ENCODE results near the gene PRLH. TPM values are rescaled to one million over a fixed set of nuclear protein-coding genes. Genes with fewer than 3 reads are reported as not detected.
A peak's percentile ranks its signal among the peaks of the same experiment; 100 is the strongest.
"Not testable (repeated sequence)": the region's sequence is repeated elsewhere in the genome, so short reads cannot be mapped to it uniquely, and the experiment has no call there.

PRLH gene
- total RNA-seq, 2 donors from 2014 or later: not detected

- DNase-seq (no peak), ATAC-seq (replicated peaks in 1 of 2) (no peak)
- no peaks in the 10 kb centered on the region for H3K9me3 Mint-ChIP-seq
- peaks cover 19% of the 10 kb centered on the region for H3K4me1 Mint-ChIP-seq (ENCODE audit: low read depth)
- no peak overlapping the region for H3K4me3 Mint-ChIP-seq
- H3K36me3 Mint-ChIP-seq (ENCODE audit: insufficient read depth in 2 of 2): no peaks in the 10 kb centered on the region
- H3K27me3 Mint-ChIP-seq (ENCODE audit: low read depth): no peaks in the 10 kb centered on the region
- H3K27ac Mint-ChIP-seq: no peak overlapping the region
These were observed 32.3 kb downstream of the PRLH start for GRCh38 chr2:237598468-237599208.

- Mint-ChIP-seq H3K9me3 (no peaks in the 10 kb centered on the region), H3K4me3 (no peak overlapping the region), H3K4me1 (ENCODE audit: low read depth) (peaks cover 25% of the 10 kb centered on the region), H3K36me3 (ENCODE audit: insufficient read depth in 2 of 2) (no peaks in the 10 kb centered on the region), H3K27ac (no peak overlapping the region), H3K27me3 (ENCODE audit: low read depth) (no peaks in the 10 kb centered on the region)
- DNase-seq: no peak
- ATAC-seq (replicated peaks in 1 of 2): no peak
These were observed 33.2 kb downstream of the PRLH start for GRCh38 chr2:237599465-237600110.

- no peak overlapping the region for H3K4me3 Mint-ChIP-seq
- peaks cover 25% of the 10 kb centered on the region for H3K4me1 Mint-ChIP-seq (ENCODE audit: low read depth)
- ATAC-seq (replicated peaks in 1 of 2): no peak
- no peaks in the 10 kb centered on the region for H3K27me3 Mint-ChIP-seq (ENCODE audit: low read depth)
- no peak overlapping the region for H3K27ac Mint-ChIP-seq
- no peaks in the 10 kb centered on the region for H3K9me3 Mint-ChIP-seq
- no peaks in the 10 kb centered on the region for H3K36me3 Mint-ChIP-seq (ENCODE audit: insufficient read depth in 2 of 2)
- DNase-seq: no peak
These were observed 34.0 kb downstream of the PRLH start for GRCh38 chr2:237600205-237600846.

- H3K4me1 Mint-ChIP-seq (ENCODE audit: low read depth): peaks cover 25% of the 10 kb centered on the region
- no peaks in the 10 kb centered on the region for H3K36me3 Mint-ChIP-seq (ENCODE audit: insufficient read depth in 2 of 2)
- no peak overlapping the region for H3K4me3 Mint-ChIP-seq
- DNase-seq (no peak), ATAC-seq (replicated peaks in 1 of 2) (no peak)
- H3K27me3 Mint-ChIP-seq (ENCODE audit: low read depth): no peaks in the 10 kb centered on the region
- H3K27ac Mint-ChIP-seq: no peak overlapping the region
- H3K9me3 Mint-ChIP-seq: no peaks in the 10 kb centered on the region
These were observed 35.2 kb downstream of the PRLH start for GRCh38 chr2:237601453-237602116.

- H3K9me3 Mint-ChIP-seq: no peaks in the 10 kb centered on the region
- ATAC-seq (replicated peaks in 1 of 2) (no peak), DNase-seq (no peak)
- peak overlapping the region; percentile 42 for H3K27ac Mint-ChIP-seq
- no peaks in the 10 kb centered on the region for H3K36me3 Mint-ChIP-seq (ENCODE audit: insufficient read depth in 2 of 2)
- no peaks in the 10 kb centered on the region for H3K27me3 Mint-ChIP-seq (ENCODE audit: low read depth)
- no peak overlapping the region for H3K4me3 Mint-ChIP-seq
- peaks cover 25% of the 10 kb centered on the region for H3K4me1 Mint-ChIP-seq (ENCODE audit: low read depth)
These were observed 36.0 kb downstream of the PRLH start for GRCh38 chr2:237602409-237602808.

- Mint-ChIP-seq H3K27ac (peak overlapping the region; percentile 23), H3K9me3 (no peaks in the 10 kb centered on the region), H3K36me3 (ENCODE audit: insufficient read depth in 2 of 2) (no peaks in the 10 kb centered on the region), H3K4me3 (peak overlapping the region; percentile 48 to 62), H3K4me1 (ENCODE audit: low read depth) (peaks cover 25% of the 10 kb centered on the region), H3K27me3 (ENCODE audit: low read depth) (no peaks in the 10 kb centered on the region)
- no peak for ATAC-seq (replicated peaks in 1 of 2)
- DNase-seq: no peak
These were observed 36.8 kb downstream of the PRLH start for GRCh38 chr2:237603049-237603717.

- no peaks in the 10 kb centered on the region for H3K36me3 Mint-ChIP-seq (ENCODE audit: insufficient read depth in 2 of 2)
- H3K27me3 Mint-ChIP-seq (ENCODE audit: low read depth): no peaks in the 10 kb centered on the region
- peak overlapping the region; percentile 48 to 62 for H3K4me3 Mint-ChIP-seq
- DNase-seq (peak; percentile 19 to 50), ATAC-seq (replicated peaks in 1 of 2) (peak; percentile 90 to 98)
- no peaks in the 10 kb centered on the region for H3K9me3 Mint-ChIP-seq
- peak overlapping the region; percentile 23 for H3K27ac Mint-ChIP-seq
- H3K4me1 Mint-ChIP-seq (ENCODE audit: low read depth): peaks cover 19% of the 10 kb centered on the region
These were observed 37.5 kb downstream of the PRLH start for GRCh38 chr2:237603718-237604362.

GRCh38 chr2:237604391-237604790 is 38.0 kb downstream of the PRLH start:
- ATAC-seq (replicated peaks in 1 of 2) (no peak), DNase-seq (no peak)
- Mint-ChIP-seq H3K27ac (no peak overlapping the region), H3K27me3 (ENCODE audit: low read depth) (no peaks in the 10 kb centered on the region), H3K4me3 (peak overlapping the region in 1 of 2 donors; percentile 62), H3K4me1 (ENCODE audit: low read depth) (peaks cover 19% of the 10 kb centered on the region), H3K9me3 (no peaks in the 10 kb centered on the region), H3K36me3 (ENCODE audit: insufficient read depth in 2 of 2) (no peaks in the 10 kb centered on the region)

GRCh38 chr2:237604960-237605359 is 38.6 kb downstream of the PRLH start:
- Mint-ChIP-seq H3K27me3 (ENCODE audit: low read depth) (no peaks in the 10 kb centered on the region), H3K9me3 (no peaks in the 10 kb centered on the region), H3K27ac (peak overlapping the region; percentile 47), H3K36me3 (ENCODE audit: insufficient read depth in 2 of 2) (no peaks in the 10 kb centered on the region), H3K4me1 (ENCODE audit: low read depth) (peaks cover 19% of the 10 kb centered on the region), H3K4me3 (no peak overlapping the region)
- DNase-seq (no peak), ATAC-seq (replicated peaks in 1 of 2) (no peak)

- ATAC-seq (replicated peaks in 1 of 2); H3K27ac Mint-ChIP-seq; H3K9me3 Mint-ChIP-seq; DNase-seq; H3K27me3 Mint-ChIP-seq (ENCODE audit: low read depth); H3K36me3 Mint-ChIP-seq (ENCODE audit: insufficient read depth in 2 of 2); H3K4me3 Mint-ChIP-seq: not testable (repeated sequence)
- peaks cover 19% of the 10 kb centered on the region for H3K4me1 Mint-ChIP-seq (ENCODE audit: low read depth)
These were observed 40.1 kb downstream of the PRLH start for GRCh38 chr2:237606522-237606921.

- Mint-ChIP-seq H3K4me1 (ENCODE audit: low read depth) (peaks cover 15% of the 10 kb centered on the region), H3K27me3 (ENCODE audit: low read depth) (no peaks in the 10 kb centered on the region), H3K9me3 (no peaks in the 10 kb centered on the region), H3K27ac (no peak overlapping the region), H3K36me3 (ENCODE audit: insufficient read depth in 2 of 2) (no peaks in the 10 kb centered on the region), H3K4me3 (no peak overlapping the region)
- ATAC-seq (replicated peaks in 1 of 2) (no peak), DNase-seq (no peak)
These were observed 46.4 kb downstream of the PRLH start for GRCh38 chr2:237612527-237613357.

GRCh38 chr2:237613679-237614078 is 47.3 kb downstream of the PRLH start:
- Mint-ChIP-seq H3K9me3 (no peaks in the 10 kb centered on the region), H3K27ac (no peak overlapping the region), H3K4me1 (ENCODE audit: low read depth) (peaks cover 18% of the 10 kb centered on the region), H3K4me3 (no peak overlapping the region), H3K27me3 (ENCODE audit: low read depth) (no peaks in the 10 kb centered on the region), H3K36me3 (ENCODE audit: insufficient read depth in 2 of 2) (no peaks in the 10 kb centered on the region)
- DNase-seq (no peak), ATAC-seq (replicated peaks in 1 of 2) (no peak)
